H1 (cell line): Measurements from ENCODE around the gene AP1M1. TPM values are rescaled to one million over a fixed set of nuclear protein-coding genes. Genes with fewer than 3 reads are reported as not detected.

Experiments used
- CTCF ChIA-PET: fragments of 300-600 bp; sonication (Branson Sonifier 250); formaldehyde crosslinking; loops from one replicate; lab custom pipeline; 2021; ENCODE audit not compliant: partially characterized antibody; lab: Charles Lee
- POLR2A ChIA-PET: fragments of 300-600 bp; sonication (Branson Sonifier 250); formaldehyde crosslinking; loops from one replicate; lab custom pipeline; 2021; ENCODE audit warnings: inconsistent platforms; ENCODE audit not compliant: partially characterized antibody; lab: Charles Lee
- DNase-seq, 2 experiments: peaks; one replicate each; pipeline versions ENCODE4 v3.0.0 to v3.0.0-alpha.2; 2010 to 2022; ENCODE audit warnings: low spot score in 2 of 2, low read depth in 1 of 2, mixed read lengths in 1 of 2
- FAIRE-seq: peaks from 2 replicates; lab custom pipeline; 2011; peaks lifted over from hg19 to GRCh38; lab: Jason Lieb, UNC
- H2AFZ ChIP-seq: 2 replicates; pipeline ENCODE4 v1.8.1; 2012; ENCODE audit warnings: low read length, inconsistent platforms
- H2AK5ac ChIP-seq: 2 replicates; pipeline ENCODE4 v1.6.1; 2013; ENCODE audit warnings: low read depth, low read length
- H2BK120ac ChIP-seq: replicated peaks from 2 replicates; pipeline ENCODE3; 2013; ENCODE audit warnings: low read depth, low read length, inconsistent platforms
- H2BK12ac ChIP-seq: 2 replicates; pipeline ENCODE4 v1.6.1; 2013; ENCODE audit warnings: low read depth, low read length
- H2BK15ac ChIP-seq: 2 replicates; pipeline ENCODE4 v1.6.1; 2013; ENCODE audit warnings: low read length
- H2BK20ac ChIP-seq: 2 replicates; pipeline ENCODE4 v1.6.1; 2013; ENCODE audit warnings: low read length
- H2BK5ac ChIP-seq: 2 replicates; pipeline ENCODE4 v1.6.1; 2013; ENCODE audit warnings: low read depth, low read length
- H3K14ac ChIP-seq: 2 replicates; pipeline ENCODE4 v1.6.1; 2013; ENCODE audit warnings: inconsistent platforms; ENCODE audit not compliant: insufficient read length
- H3K18ac ChIP-seq: 2 replicates; pipeline ENCODE4 v1.6.1; 2013; ENCODE audit warnings: low read length; ENCODE audit errors: extremely low read depth
- H3K23ac ChIP-seq: 2 replicates; pipeline ENCODE4 v1.6.1; 2013; ENCODE audit warnings: inconsistent platforms; ENCODE audit not compliant: insufficient read length
- H3K23me2 ChIP-seq: 2 replicates; pipeline ENCODE4 v1.6.1; 2013; ENCODE audit warnings: low read depth, low read length
- H3K27ac ChIP-seq: 2 replicates; pipeline ENCODE4 v1.6.1; 2011; ENCODE audit warnings: low read depth, low read length, inconsistent platforms
- H3K27me3 ChIP-seq, 4 experiments: replicated peaks in 1 of 4; 1 replicate in 1 of 4; 2 replicates in 3 of 4; pipeline versions ENCODE4 v1.6.1 to v1.8.1; 2011 to 2013; ENCODE audit warnings: low read length in 3 of 4, mild to moderate bottlenecking in 3 of 4, inconsistent platforms in 2 of 4, mixed read lengths in 2 of 4, moderate library complexity in 1 of 4; ENCODE audit not compliant: control insufficient read depth in 3 of 4, insufficient read depth in 3 of 4; ENCODE audit errors: extremely low read depth in 1 of 4
- H3K36me3 ChIP-seq, 4 experiments: 2 replicates each; pipeline versions ENCODE4 v1.6.1 to v1.8.1; 2011 to 2013; ENCODE audit warnings: mild to moderate bottlenecking in 4 of 4, low read length in 3 of 4, moderate library complexity in 2 of 4, control low read depth in 1 of 4, inconsistent platforms in 1 of 4; ENCODE audit not compliant: insufficient read depth in 4 of 4, control insufficient read depth in 2 of 4
- H3K4ac ChIP-seq: replicated peaks from 2 replicates; pipeline ENCODE3; 2013; ENCODE audit warnings: low read length, low read depth, mixed read lengths, inconsistent platforms; ENCODE audit not compliant: insufficient read length
- H3K4me1 ChIP-seq, 4 experiments: replicated peaks in 1 of 4; 1 replicate in 1 of 4; 2 replicates in 3 of 4; pipeline versions ENCODE4 v1.6.1 to v1.8.1; 2011 to 2013; ENCODE audit warnings: low read length in 3 of 4, inconsistent platforms in 2 of 4, mixed read lengths in 1 of 4; ENCODE audit not compliant: insufficient read depth in 4 of 4, control insufficient read depth in 3 of 4
- H3K4me2 ChIP-seq, 2 experiments: 2 replicates each; pipeline versions ENCODE4 v1.6.1 to v1.8.1; 2011 to 2013; ENCODE audit warnings: low read depth in 2 of 2, low read length in 2 of 2, control low read depth in 1 of 2, inconsistent platforms in 1 of 2, mild to moderate bottlenecking in 1 of 2; ENCODE audit not compliant: insufficient read depth in 1 of 2
- H3K4me3 ChIP-seq, 4 experiments: fragments of 200-600, 300-600 bp in 1 of 4; sonication (generic), shearing (Covaris generic), sonication (Bioruptor Twin) in 1 of 4; 2 replicates each; pipeline versions ENCODE4 v1.5.1 to v1.8.1; 2011 to 2016; ENCODE audit warnings: low read length in 4 of 4, low read depth in 3 of 4, control low read depth in 2 of 4, inconsistent platforms in 2 of 4, mild to moderate bottlenecking in 2 of 4, mixed read lengths in 1 of 4, moderate library complexity in 1 of 4; ENCODE audit not compliant: insufficient read depth in 2 of 4; ENCODE audit errors: extremely low read depth in 1 of 4
- H3K56ac ChIP-seq: replicated peaks from 2 replicates; pipeline ENCODE3; 2013; ENCODE audit warnings: low read depth, mild to moderate bottlenecking, mixed read lengths, low read length, inconsistent platforms; ENCODE audit not compliant: insufficient read length
- H3K79me1 ChIP-seq: 2 replicates; pipeline ENCODE4 v1.6.1; 2013; ENCODE audit warnings: low read depth, low read length, control low read depth
- H3K79me2 ChIP-seq, 2 experiments: 2 replicates each; pipeline versions ENCODE4 v1.6.1 to v1.8.1; 2012 to 2013; ENCODE audit warnings: low read length in 2 of 2, mild to moderate bottlenecking in 2 of 2, inconsistent platforms in 1 of 2; ENCODE audit not compliant: insufficient read depth in 2 of 2, control insufficient read depth in 1 of 2
- H3K9ac ChIP-seq, 4 experiments: replicated peaks in 1 of 4; 1 replicate in 1 of 4; 2 replicates in 3 of 4; pipeline versions ENCODE4 v1.6.1 to v1.8.1; 2011 to 2013; ENCODE audit warnings: low read depth in 3 of 4, low read length in 3 of 4, control low read depth in 2 of 4, mild to moderate bottlenecking in 2 of 4, moderate library complexity in 2 of 4, inconsistent platforms in 1 of 4; ENCODE audit errors: extremely low read depth in 1 of 4
- H3K9me3 ChIP-seq, 2 experiments: 2 replicates each; pipeline versions ENCODE4 v1.6.1 to v1.8.1; 2012 to 2013; ENCODE audit warnings: mild to moderate bottlenecking in 2 of 2, moderate library complexity in 2 of 2, control low read depth in 1 of 2, inconsistent platforms in 1 of 2, low read depth in 1 of 2, low read length in 1 of 2, mixed read lengths in 1 of 2; ENCODE audit not compliant: insufficient read depth in 2 of 2
- H4K20me1 ChIP-seq, 2 experiments: replicated peaks in 1 of 2; 2 replicates each; pipeline versions ENCODE3 to v1.8.1; 2011 to 2013; ENCODE audit warnings: inconsistent platforms in 2 of 2, low read length in 2 of 2, mild to moderate bottlenecking in 1 of 2; ENCODE audit not compliant: insufficient read depth in 2 of 2, control insufficient read depth in 1 of 2
- H4K5ac ChIP-seq: 2 replicates; pipeline ENCODE4 v1.6.1; 2013; ENCODE audit warnings: low read length, low read depth, mixed read lengths, inconsistent platforms; ENCODE audit not compliant: insufficient read length
- H4K8ac ChIP-seq: 2 replicates; pipeline ENCODE4 v1.8.0; 2013; ENCODE audit warnings: mild to moderate bottlenecking, moderate library complexity, low read length, inconsistent platforms; ENCODE audit not compliant: insufficient read depth; ENCODE audit errors: extremely low read depth
- H4K91ac ChIP-seq: replicated peaks from 2 replicates; pipeline ENCODE3; 2013; ENCODE audit warnings: low read length, mixed read lengths, inconsistent platforms; ENCODE audit not compliant: insufficient read length
- BCL11A ChIP-seq, 2 experiments: IDR thresholded peaks; one replicate each; pipeline ENCODE4 v1.6.1; 2011; ENCODE audit warnings: low read depth in 2 of 2, low read length in 2 of 2, mild to moderate bottlenecking in 2 of 2
- EZH2 ChIP-seq: fragments of 200-600 bp; sonication (generic); IDR thresholded peaks from 2 replicates; pipeline ENCODE4 v1.7.1; 2012; ENCODE audit warnings: low read depth, mild to moderate bottlenecking, moderate library complexity, low read length, inconsistent platforms; ENCODE audit not compliant: severe bottlenecking
- HDAC2 ChIP-seq, 2 experiments: fragments of 300-600 bp in 1 of 2; sonication (generic) in 1 of 2; IDR thresholded peaks; 2 replicates each; pipeline ENCODE4 v1.6.1; 2011 to 2012; ENCODE audit warnings: low read depth in 2 of 2, low read length in 2 of 2, mild to moderate bottlenecking in 2 of 2, moderate library complexity in 2 of 2, borderline replicate concordance in 1 of 2, inconsistent platforms in 1 of 2
- HDAC6 ChIP-seq: IDR thresholded peaks from one replicate; pipeline ENCODE4 v1.7.1; 2012; ENCODE audit warnings: low read depth, mild to moderate bottlenecking, inconsistent platforms, low read length, moderate library complexity
- MAFK ChIP-seq: IDR thresholded peaks from 2 replicates; pipeline ENCODE4 v1.6.1; 2012; ENCODE audit warnings: low read depth, mild to moderate bottlenecking, improper control_type of control experiment, low read length
- NRF1 ChIP-seq: IDR thresholded peaks from 2 replicates; pipeline ENCODE4 v1.6.1; 2011; ENCODE audit warnings: mild to moderate bottlenecking, low read depth, low read length, improper control_type of control experiment
- RNF2 ChIP-seq: fragments of 200-900, 300-1000 bp; sonication (generic); IDR thresholded peaks from 2 replicates; pipeline ENCODE4 v1.7.1; 2016; ENCODE audit warnings: borderline replicate concordance, low read depth, mild to moderate bottlenecking, antibody characterized with exemption, low read length; ENCODE audit not compliant: poor library complexity, severe bottlenecking; ENCODE audit errors: missing control alignments
- SIN3A ChIP-seq, 2 experiments: IDR thresholded peaks in 1 of 2; conservative IDR thresholded peaks in 1 of 2; 2 replicates each; pipeline ENCODE4 v1.6.1; 2011 to 2012; ENCODE audit warnings: low read length in 2 of 2, improper control_type of control experiment in 1 of 2, low read depth in 1 of 2, mild to moderate bottlenecking in 1 of 2
- SIRT6 ChIP-seq: IDR thresholded peaks from one replicate; pipeline ENCODE4 v1.7.1; 2012; ENCODE audit warnings: low read length, inconsistent platforms
- SP1 ChIP-seq: IDR thresholded peaks from 2 replicates; pipeline ENCODE4 v1.6.1; 2011; ENCODE audit warnings: low read depth, low read length
- SUZ12 ChIP-seq: fragments of 200-600 bp; sonication (generic); IDR thresholded peaks from 2 replicates; pipeline ENCODE4 v1.6.1; 2012; ENCODE audit warnings: mild to moderate bottlenecking, inconsistent platforms, low read length, moderate library complexity, mixed read lengths
- WGBS, 2 experiments: shearing (Covaris generic) in 1 of 2; methylation state at CpG; one replicate each; pipeline versions ENCODE4 v1.1.6 to v1.1.7; 2013 to 2015; ENCODE audit warnings: low lambda C conversion rate in 2 of 2, mixed read lengths in 2 of 2, inconsistent platforms in 1 of 2, low coverage in 1 of 2, missing lambda C conversion rate in 1 of 2; ENCODE audit not compliant: insufficient replicate concordance in 2 of 2, insufficient coverage in 1 of 2, insufficient read length in 1 of 2; ENCODE audit errors: extremely low coverage in 1 of 2, missing lambda C conversion rate in 1 of 2; 5-methylcytosine and 5-hydroxymethylcytosine counted together
- polyA plus RNA-seq, 7 experiments: library from polyadenylated mRNA; depleted of rRNA in 3 of 7; stranded (reverse) in 5 of 7; unstranded in 2 of 7; fragments of >200 nt in 5 of 7; fragments of 200-250 nt in 2 of 7; gene quantifications; 1 replicate in 5 of 7; 2 replicates in 1 of 7; 4 replicates in 1 of 7; pipeline versions ENCODE4 v1.2.1 to v1.2.3, GENCODE V29; 2011 to 2013; ENCODE audit warnings: missing spikeins in 2 of 7, mixed read lengths in 2 of 7
- total RNA-seq: library from RNA; stranded (reverse); fragmentation: NEBNext Ultra II Directional; extraction: Animal tissue kit (Norgen Biotek cat#: 25700); gene quantifications from 2 replicates; pipeline ENCODE4 v1.2.1, GENCODE V29; 2021
- TF ChIP-seq, protein P1 (sequence below): IDR thresholded peaks from 2 replicates; pipeline ENCODE4 v1.6.1; 2012; ENCODE audit warnings: low read length, inconsistent platforms

AP1M1 gene
- total and polyA plus RNA-seq, 2 of the 8 experiments (the other 6 are each of a cell fraction or from before 2014, with no cell fraction given), result 30.9 to 37.5 TPM

DNA sequence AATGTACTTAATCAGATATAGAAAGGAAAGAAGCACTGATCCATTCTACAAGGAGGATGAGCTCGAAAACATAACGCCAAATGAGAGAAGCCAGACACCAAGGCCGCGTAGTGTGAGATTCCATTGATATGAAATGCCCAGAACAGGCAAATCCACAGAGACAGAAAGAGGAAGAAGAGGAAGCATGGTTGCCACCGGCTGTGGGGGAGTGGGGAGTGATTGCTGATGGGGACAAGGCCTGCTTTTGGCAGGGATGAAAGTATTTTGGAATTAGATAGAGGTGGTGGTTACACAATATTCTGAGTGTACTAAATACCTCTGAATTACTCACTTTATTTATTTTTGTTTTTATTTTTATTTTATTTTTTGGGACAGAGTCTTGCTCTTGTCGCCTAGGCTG lies 76.7 kb downstream of the AP1M1 start:
- DNase-seq (no peak), FAIRE-seq (no peak)
- H2BK12ac ChIP-seq, result no peak overlapping the region
- no peak overlapping the region for H3K18ac ChIP-seq
- 98% methylated on average over 6 of the region's 6 CpGs; no CpG with 5 or more reads in 1 of the 2 experiments for WGBS, 2 experiments
- H3K9ac ChIP-seq, result no peak overlapping the region
- CTCF ChIA-PET, result interaction anchor here (1.6 kb wide), 1 partner anchor 27 kb away, joined by 7 read pairs; no protein-coding TSS in a partner anchor
- POLR2A ChIA-PET, result no interaction called here
- no peaks in the 10 kb centered on the region for H3K27me3 ChIP-seq
- no peak overlapping the region for H4K91ac ChIP-seq
- H2BK15ac ChIP-seq, result no peak overlapping the region
- no peak overlapping the region for H2BK20ac ChIP-seq
- no peak overlapping the region for H4K5ac ChIP-seq
- H3K9me3 ChIP-seq, result no peaks in the 10 kb centered on the region
- H3K79me1 ChIP-seq, result no peaks in the 10 kb centered on the region
- no peak overlapping the region for H2AFZ ChIP-seq
- no peaks in the 10 kb centered on the region for H3K4me1 ChIP-seq
- no peaks in the 10 kb centered on the region for H3K79me2 ChIP-seq
- no peak overlapping the region for H2BK120ac ChIP-seq
- no peak overlapping the region for H4K8ac ChIP-seq
- no peaks in the 10 kb centered on the region for H3K23me2 ChIP-seq
- no peak overlapping the region for H2AK5ac ChIP-seq
- H3K56ac ChIP-seq, result no peak overlapping the region
- H3K14ac ChIP-seq, result no peak overlapping the region
- no peaks in the 10 kb centered on the region for H4K20me1 ChIP-seq
- no peaks in the 10 kb centered on the region for H3K36me3 ChIP-seq
- no peak overlapping the region for H2BK5ac ChIP-seq
- H3K23ac ChIP-seq, result no peak overlapping the region
- H3K4ac ChIP-seq, result no peak overlapping the region
- H3K4me3 ChIP-seq, result no peak overlapping the region
- H3K27ac ChIP-seq, result no peak overlapping the region
- H3K4me2 ChIP-seq, result no peak overlapping the region
- TF ChIP-seq HDAC6, result no peak
- no peak for TF ChIP-seq HDAC2 (IDR thresholded peaks at IDR 0.05; ENCODE audit: borderline replicate concordance in 1 of 2, low read depth in 2 of 2, low read length in 2 of 2)
- TF ChIP-seq RNF2, result no peak
- no peak for TF ChIP-seq NRF1
- no peak for TF ChIP-seq SP1
- TF ChIP-seq SIN3A (conservative IDR thresholded peaks at IDR 0.05 in 1 of 2, IDR thresholded peaks at IDR 0.05 in 1 of 2; ENCODE audit: low read depth in 1 of 2, low read length in 2 of 2), result no peak
- TF ChIP-seq MAFK, result no peak
- no peak for TF ChIP-seq BCL11A (IDR thresholded peaks at IDR 0.05; ENCODE audit: low read depth in 2 of 2, low read length in 2 of 2)
- TF ChIP-seq, protein P1, sequence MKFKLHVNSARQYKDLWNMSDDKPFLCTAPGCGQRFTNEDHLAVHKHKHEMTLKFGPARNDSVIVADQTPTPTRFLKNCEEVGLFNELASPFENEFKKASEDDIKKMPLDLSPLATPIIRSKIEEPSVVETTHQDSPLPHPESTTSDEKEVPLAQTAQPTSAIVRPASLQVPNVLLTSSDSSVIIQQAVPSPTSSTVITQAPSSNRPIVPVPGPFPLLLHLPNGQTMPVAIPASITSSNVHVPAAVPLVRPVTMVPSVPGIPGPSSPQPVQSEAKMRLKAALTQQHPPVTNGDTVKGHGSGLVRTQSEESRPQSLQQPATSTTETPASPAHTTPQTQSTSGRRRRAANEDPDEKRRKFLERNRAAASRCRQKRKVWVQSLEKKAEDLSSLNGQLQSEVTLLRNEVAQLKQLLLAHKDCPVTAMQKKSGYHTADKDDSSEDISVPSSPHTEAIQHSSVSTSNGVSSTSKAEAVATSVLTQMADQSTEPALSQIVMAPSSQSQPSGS, result no peak
- TF ChIP-seq SUZ12, result no peak
- TF ChIP-seq EZH2, result no peak
- TF ChIP-seq SIRT6, result no peak
